Measurements from ENCODE around the gene NBAS.

- TF ChIP-seq CTCF (IDR thresholded peaks at IDR 0.05) (no peak), POLR2A (IDR thresholded peaks at IDR 0.05) (no peak)
These were observed 289.1 kb downstream of the NBAS start for GRCh38 chr2:15271941-15272542.

Measured in esophagus squamous epithelium (tissue), 4 donors.